AG08396 (cell line): ENCODE results near the gene SAMD14.

Source experiments
- DNase-seq: peaks from one replicate; pipeline ENCODE4 v3.0.0; 2012; ENCODE audit warnings: low spot score, mixed read lengths

SAMD14 gene

DNA sequence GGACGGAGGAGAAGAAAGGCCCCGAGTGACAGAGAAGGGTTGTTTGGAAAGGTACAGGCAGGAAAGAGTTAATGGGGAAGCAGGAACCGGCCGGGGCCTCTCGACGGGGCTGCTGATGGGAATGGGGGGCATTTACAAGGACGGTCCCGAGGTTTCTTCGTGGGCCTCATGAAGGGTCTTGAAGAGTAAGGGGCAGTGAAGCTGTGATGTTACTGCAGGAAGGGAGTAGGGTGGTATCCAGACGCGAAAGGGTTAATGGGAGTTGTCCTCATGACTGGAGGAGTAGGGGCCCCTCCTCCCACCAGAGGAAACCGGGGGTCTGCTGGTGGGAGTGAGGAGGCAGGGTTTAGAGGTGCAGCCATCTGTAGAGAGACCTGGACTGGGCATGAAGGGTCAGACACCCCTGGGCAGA lies 34.3 kb downstream of the SAMD14 start:
- DNase-seq = no peak

DNA sequence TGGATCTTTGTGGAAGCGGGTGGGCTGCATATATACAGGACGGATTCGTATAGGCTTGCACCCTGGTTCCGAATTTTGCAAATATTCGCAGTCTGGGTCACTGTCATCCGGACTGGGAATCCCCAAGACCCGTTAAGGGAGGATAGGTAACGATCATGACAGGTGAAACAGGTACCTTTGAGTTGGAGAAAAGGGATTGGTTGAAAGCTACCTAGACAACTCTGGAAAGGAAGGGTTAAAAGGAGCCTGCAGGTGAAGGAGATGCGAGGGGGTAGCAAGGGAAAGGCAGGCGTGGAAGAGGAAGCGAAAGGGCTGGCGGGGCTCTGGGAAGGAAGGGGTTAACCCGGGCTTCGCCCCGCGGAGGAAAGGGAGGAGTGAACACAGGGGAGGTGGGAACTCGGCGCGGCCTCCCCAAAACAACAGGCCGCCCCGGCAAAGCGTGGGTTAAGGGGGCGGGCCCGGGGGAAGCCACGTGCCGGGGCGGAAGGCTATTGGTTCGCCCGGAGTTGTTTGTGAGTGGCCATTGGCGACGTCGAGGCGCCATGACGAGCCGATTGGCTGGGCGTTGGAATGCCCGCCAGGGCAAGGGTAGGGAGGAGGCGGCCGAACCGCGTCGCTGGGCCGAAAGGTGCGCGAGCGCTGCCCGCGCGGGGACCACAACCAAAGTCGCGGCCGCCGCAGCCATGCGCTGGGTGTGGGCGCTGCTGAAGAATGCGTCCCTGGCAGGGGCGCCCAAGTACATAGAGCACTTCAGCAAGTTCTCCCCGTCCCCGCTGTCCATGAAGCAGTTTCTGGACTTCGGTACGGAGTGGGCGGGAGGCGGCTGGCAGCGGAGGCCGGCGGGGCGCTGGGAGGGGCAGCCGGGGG lies 35.0 kb downstream of the SAMD14 start, which contains the start of gene PDK2:
Gene PDK2 (plus strand): TSS at position 599 of the 867 bp plus-strand sequence. CDS start 85 bp downstream, at position 684.
- DNase-seq = peak; percentile 99

DNA sequence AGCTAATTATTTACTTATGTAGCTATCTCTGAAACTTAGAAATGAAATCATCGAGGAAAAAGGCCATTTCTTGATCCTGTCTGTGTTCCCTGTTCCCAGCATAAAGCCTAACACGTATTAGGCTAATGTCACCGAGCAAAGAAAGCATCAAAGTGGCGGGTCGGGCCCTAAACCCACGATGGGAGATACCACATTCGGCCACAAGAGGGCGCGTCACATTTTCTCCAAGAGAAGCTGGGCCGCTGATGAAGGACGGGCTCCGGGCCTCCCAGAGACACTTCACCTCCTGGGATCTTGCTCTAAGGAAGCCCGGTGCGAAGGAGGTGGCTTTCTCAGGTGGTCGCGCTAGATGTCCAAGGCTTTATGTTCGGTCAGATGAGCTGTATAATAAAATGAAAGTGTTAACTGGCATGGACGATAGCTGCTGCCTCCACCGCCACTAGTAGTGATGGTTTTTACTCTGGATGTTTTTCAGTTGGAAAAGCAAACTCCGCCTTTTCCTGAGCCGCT lies 35.7 kb downstream of the SAMD14 start:
- peak; percentile 87 for DNase-seq

DNA sequence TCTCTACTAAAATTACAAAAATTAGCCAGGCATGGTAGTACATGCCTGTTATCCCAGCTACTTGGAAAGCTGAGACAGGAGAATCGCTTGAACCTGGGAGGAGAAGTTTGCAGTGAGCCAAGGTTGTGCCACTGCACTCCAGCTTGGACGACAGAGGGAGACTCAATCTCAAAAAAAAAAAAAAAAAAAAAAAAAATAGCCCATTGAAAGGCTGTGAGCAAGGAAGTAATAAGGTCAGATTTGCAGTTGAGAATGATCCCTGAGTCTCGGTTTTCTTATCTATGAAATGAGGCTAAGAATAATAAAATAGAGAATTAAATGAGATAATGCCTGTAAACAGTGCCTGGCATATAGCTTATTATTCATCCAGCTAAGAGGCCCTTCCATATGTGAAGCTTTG lies 36.2 kb downstream of the SAMD14 start:
- DNase-seq = no peak

DNA sequence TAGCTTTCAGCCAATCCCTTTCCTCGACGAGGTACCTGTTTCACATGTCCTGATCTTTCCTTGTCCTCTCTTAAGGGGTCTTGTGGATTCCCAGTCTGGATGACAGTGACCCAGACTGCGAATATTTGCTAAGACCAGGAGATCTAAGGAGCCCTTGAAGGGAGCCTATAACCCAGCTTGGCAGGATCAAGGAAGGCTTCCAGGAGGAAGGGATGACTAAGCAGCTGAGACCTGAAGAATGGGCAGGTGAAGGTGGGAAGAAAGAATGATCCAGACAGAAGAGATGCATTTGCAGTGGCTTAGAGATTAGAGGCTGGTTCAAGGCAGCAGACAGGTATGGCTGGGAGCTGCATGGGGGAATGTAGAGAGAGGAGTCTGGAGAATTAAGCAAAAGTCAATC lies 36.7 kb downstream of the SAMD14 start:
- DNase-seq = no peak

DNA sequence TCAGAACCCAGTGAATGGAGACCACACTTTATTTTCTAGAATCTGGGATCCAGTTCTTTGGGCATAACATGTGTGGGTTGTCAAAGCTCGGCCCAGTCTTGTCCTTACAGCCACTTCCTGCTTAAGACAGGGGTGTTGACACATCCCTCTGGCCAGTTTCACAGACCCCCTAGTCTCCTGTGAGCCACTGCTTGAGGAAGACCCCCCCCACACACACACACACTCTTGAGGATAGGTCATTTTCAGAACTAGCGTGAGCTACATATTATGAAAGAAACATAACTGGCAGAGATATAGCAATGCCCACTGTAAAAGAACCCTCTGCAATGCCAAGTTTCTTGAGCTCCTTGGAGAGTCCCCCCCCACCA lies 38.1 kb downstream of the SAMD14 start:
- no peak for DNase-seq

DNA sequence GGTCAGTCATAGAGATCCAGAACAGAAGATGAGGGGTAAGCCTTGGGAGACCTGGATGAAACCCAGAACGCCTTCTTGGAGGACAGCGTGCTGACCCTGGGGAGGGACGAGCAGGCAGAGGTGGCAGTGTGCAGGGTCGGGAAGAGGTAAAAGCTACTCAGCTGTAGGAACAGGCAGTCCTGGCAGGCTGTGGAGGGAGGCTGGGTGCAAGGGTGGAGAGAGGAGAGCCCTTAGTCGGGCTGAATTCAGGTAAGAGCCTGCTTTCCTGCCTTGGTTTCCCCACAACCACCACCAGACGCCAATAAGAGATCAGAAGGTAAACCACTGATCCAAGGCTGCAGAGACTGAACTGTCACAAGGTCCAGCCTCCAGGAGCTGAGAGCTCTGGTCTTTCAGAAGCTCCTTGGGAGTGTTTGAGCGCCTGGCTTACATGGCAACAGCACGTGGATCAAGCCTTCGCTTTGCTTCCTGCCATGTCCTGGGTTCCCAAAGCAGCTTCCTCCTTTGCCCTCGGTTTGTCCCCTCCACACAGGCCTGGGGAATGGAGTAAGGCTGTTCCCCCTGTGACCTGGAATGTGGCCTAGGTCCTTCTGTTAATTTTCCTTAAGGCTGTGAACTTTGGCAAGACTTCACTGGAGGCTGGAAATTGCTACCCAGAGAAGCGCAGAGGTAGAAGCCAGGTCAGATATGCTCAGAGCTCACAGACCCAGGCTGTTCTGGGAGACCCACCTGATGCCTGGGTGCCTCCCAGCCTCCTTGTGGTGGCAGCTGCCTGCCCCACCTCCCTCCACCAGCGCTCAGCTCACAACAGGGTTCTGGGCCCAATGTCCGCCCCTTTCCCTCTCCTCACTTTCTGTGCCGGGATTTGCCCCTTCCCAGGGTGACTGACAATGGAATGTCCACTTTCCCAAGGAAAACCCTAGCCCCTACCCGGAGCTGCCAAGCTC lies 38.7 kb downstream of the SAMD14 start:
- no peak for DNase-seq

DNA sequence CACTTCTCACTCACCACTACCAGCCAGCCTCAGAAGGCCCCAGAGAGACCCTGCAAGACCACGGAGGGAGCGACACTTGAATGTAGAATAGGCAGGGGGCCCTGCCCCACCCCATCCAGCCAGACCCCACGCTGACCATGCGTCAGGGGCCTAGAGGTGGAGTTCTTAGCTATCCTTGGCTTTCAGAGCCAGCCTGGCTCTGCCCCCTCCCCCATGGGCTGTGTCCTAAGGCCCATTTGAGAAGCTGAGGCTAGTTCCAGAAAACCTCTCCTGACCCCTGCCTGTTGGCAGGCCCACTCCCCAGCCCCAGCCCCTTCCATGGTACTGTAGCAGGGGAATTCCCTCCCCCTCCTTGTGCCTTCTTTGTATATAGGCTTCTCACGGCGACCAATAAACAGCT lies 39.9 kb downstream of the SAMD14 start:
- DNase-seq = no peak

DNA sequence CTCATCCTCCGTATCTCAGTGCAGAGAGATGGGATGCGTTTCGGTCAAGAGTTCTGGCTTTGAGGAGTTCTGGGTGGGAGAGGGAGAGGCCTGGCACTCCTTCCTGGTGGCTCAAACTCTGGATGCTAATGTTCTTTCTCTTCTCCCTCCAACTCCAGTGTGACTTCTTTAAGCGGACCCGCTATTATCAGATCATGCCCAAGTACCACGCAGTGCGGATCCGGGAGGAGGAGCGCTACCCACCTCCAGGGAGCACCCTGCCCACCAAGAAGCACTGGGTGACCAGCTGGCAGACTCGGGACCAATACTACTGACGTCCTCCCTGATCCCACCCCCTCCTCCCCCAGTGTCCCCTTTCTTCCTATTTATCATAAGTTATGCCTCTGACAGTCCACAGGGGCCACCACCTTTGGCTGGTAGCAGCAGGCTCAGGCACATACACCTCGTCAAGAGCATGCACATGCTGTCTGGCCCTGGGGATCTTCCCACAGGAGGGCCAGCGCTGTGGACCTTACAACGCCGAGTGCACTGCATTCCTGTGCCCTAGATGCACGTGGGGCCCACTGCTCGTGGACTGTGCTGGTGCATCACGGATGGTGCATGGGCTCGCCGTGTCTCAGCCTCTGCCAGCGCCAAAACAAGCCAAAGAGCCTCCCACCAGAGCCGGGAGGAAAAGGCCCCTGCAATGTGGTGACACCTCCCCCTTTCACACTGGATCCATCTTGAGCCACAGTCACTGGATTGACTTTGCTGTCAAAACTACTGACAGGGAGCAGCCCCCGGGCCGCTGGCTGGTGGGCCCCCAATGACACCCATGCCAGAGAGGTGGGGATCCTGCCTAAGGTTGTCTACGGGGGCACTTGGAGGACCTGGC lies 40.8 kb downstream of the SAMD14 start:
- DNase-seq = no peak

DNA sequence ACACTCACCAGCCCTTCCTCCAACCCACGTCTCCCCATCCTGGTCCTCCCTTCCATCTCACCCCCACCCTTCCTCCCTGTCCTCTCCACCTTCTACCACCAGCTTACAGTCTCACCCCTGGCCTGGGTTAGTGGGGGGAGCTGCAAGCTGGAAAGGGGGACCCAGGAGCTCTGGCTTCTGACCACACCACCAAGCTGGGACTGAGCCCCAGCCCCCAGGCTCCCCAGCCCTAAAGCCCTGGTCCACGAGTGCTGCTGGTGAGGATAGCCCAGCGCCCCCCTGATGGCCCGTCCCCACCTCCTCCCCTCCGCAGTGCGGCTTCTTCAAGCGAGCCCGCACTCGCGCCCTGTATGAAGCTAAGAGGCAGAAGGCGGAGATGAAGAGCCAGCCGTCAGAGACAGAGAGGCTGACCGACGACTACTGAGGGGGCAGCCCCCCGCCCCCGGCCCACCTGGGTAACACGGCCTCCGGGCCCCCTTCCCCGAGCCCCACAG lies 42.0 kb downstream of the SAMD14 start:
- no peak for DNase-seq

DNA sequence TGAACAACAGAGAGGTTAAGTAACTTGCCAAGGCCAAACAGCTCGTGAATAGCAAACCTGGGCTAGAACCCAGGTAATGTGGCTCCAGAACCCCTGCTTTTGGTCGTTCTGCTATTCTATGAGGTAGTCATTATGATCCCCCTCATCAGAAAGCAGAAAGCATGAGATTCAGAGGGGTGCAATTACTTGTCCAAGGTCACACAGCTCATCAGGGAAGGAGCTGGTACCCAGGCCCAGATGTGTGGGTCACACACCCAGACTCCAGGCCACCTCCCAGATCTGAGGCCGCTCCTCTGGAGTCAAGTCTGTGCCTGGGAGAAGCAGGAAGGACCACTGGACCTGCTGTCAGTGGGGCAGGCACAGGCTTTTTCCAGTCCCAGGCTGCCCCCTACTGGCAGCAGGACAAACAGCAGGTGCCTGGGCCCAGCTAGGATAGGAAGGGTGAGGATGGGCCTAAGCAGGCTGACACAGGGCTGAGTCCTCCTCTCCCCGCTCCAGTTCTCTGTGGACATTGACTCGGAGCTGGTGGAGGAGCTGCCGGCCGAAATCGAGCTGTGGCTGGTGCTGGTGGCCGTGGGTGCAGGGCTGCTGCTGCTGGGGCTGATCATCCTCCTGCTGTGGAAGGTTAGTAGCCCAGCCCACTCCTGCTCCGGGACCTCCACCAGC lies 42.6 kb downstream of the SAMD14 start:
- peak; percentile 90 for DNase-seq

DNA sequence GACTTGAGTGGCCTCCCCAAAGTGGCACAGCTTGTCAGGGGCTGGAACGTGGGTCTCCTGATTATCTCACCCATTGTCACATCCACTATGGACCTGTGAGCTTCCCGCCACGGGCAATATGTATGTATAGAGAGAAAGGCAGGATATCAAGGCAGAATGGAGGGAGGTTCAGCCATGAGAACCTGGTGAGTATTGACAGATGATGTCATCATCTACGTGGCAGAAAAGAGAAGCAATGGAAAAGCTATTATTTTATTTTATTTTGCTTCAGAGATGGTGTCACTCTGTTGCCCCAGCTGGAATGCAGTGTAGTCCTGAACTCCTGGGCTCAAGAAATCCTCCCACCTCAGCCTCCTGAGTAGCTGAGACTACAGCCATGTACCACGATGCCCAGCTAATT lies 48.2 kb downstream of the SAMD14 start:
- no peak for DNase-seq

DNA sequence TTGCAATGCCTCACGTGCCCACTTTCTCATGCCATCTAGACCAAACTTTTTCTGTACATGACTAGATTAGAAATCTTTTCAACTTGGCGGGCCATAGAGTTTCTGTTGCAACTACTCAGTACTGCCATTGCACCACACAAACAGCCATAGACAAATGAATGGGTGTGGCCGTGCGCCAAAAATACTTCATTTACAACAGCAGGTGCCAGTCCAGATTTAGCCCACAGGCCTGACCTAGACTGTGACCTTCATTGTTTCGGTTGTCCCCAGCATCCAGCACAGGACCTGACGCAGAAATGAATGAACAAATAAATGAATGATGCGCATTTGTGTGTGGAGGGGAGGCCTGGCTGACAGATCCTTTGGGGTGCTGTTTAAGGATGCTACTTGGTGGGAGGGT lies 49.1 kb downstream of the SAMD14 start:
- DNase-seq = no peak

DNA sequence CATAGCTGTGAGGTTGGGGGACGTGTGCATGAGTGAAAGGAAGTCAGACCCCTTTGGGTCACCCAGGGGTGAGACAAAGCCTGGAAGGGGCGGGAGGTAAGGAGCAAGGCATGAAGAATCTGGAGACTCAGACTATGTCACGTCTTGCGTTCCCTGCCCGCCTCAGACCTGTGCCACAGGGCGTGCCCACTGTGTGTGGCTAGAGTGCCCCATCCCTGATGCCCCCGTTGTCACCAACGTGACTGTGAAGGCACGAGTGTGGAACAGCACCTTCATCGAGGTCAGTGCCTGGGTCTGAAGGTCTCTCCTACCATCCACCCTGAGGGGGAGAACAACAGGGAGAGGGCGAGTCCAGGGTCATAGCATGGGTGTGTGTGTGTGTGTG lies 49.9 kb downstream of the SAMD14 start:
- no peak for DNase-seq

DNA sequence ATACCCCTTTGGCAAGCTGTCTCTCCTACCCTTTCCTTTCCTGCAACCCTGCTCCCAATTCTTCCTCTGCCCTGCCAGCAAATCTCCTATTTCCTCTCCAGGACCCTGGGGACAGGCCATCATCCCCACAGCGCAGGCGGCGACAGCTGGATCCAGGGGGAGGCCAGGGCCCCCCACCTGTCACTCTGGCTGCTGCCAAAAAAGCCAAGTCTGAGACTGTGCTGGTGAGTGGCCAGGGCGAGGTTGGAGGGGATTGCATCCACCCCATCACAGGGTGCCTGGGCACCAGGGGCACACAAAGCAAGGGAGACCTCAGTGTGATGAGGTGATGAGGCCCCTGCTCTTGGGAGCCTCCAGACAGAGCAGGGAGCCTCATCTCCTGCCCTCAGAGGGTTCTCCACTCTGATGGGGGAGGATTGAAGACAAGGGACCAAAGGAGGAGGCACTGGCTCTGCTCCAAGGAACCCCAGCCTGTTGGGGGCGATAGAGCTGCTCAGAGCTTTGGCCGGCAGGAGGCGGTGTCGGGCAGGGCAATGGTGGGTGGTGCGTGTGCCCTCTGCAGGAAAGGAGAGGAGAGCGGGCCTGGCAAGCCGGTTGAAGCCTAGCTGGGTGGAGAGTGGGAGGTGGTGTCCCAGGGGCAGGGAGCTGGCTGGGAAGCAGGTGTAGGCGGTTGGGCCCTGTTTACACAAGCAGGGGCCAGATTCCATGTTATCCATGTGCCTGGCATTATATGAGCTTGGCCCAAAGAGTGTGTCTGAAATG lies 50.4 kb downstream of the SAMD14 start:
- peak; percentile 64 for DNase-seq

DNA sequence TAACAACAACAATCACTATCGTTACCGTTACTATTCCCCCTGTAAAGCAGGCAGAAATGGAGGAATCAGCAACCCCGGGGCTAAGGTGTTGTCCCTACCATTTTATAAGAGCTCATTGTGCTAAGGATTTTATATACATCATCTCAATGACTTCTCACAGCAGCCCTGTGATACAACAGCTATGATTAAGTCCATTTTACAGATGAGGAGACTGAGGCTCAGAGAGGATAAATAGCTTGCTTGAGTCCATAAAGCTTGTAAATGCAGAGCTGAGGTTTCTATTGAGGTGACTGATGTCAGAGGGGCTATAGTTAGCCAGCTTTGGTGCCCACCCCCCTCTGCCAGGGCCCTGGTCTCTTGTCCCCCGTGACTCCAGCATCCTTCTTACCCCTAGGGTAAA lies 51.5 kb downstream of the SAMD14 start:
- DNase-seq = no peak

DNA sequence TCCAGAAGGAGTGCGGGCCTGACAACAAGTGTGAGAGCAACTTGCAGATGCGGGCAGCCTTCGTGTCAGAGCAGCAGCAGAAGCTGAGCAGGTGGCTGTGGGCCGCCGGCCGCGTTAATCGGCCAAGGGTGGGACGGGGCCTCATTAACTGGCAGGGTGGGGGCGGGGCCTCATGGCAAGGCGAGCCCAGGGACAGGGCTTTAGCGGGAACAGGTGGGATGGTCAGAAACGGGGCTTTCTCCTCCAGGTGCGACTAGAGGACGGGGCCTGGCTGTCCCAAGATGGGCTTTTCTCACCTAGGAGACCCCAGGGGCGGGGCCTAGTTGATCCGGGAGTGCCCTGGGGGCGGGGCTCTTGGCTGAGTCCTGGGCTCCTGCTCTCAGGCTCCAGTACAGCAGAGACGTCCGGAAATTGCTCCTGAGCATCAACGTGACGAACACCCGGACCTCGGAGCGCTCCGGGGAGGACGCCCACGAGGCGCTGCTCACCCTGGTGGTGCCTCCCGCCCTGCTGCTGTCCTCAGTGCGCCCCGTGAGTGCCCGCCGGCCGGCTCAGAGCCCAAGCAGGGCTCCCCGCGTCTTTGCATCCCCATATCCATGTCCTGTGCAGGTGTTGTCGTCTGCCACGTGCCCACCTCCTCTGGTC lies 53.2 kb downstream of the SAMD14 start:
- no peak for DNase-seq

DNA sequence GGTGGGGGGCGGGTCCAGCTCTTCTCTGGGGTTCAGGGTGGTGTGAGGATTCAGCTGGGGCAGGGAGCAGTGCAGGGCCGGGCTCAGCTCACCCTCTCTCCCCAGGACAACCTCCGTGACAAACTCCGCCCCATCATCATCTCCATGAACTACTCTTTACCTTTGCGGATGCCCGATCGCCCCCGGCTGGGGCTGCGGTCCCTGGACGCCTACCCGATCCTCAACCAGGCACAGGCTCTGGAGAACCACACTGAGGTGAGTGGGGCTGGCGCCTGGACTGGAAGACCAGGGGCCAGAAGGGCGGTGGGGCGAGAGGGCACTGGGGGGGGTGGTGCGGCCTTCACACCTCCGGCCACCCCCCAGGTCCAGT lies 53.8 kb downstream of the SAMD14 start:
- DNase-seq = no peak

DNA sequence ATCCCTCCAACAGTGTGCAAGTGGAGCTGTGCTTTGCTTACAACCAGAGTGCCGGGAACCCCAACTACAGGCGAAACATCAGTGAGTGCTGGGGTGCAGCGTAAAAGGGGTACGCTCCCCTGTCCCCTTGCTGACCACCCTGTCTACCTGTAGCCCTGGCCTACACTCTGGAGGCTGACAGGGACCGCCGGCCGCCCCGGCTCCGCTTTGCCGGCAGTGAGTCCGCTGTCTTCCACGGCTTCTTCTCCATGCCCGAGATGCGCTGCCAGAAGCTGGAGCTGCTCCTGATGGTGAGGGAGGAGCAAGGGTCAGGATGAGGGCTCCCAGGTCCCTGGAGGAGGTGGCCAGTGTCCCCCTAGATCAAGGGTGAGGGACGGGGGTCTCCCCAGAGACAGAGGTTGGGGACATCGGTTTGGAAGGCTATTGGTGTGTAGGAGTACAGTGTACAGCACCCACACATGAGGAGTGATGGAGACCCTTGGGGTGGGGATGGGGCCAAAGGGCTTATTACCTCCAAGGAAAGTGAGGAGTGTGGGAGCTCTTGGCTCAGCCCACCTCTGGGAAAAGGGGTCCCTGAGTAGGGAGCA lies 54.4 kb downstream of the SAMD14 start:
- DNase-seq = no peak
